CD8-positive, alpha-beta memory T cell (primary cell): ENCODE measurements around the gene PKN3. TPM values are rescaled to one million over a fixed set of nuclear protein-coding genes. Genes with fewer than 3 reads are reported as not detected.

Source experiments
- CTCF ChIA-PET: fragments of 350-600 bp; sonication (Branson Sonifier 250); formaldehyde crosslinking; loops from one replicate; lab custom pipeline; 2021; ENCODE audit warnings: antibody characterized with exemption; lab: Charles Lee
- POLR2A ChIA-PET: fragments of 350-600 bp; sonication (Branson Sonifier 250); formaldehyde crosslinking; loops from one replicate; lab custom pipeline; 2021; ENCODE audit warnings: antibody characterized with exemption; lab: Charles Lee
- DNase-seq, 5 donors: peaks; one replicate each; pipeline versions ENCODE4 v3.0.0 to v3.0.0-alpha.2; 2020 to 2022; ENCODE audit warnings: mixed read lengths in 1 of 5
- H3K27ac ChIP-seq: one replicate; pipeline ENCODE4 v1.7.0; 2013; ENCODE audit warnings: low read depth, mild to moderate bottlenecking, low read length, moderate library complexity
- H3K27me3 ChIP-seq: 2 replicates; pipeline ENCODE4 v1.7.0; 2013; ENCODE audit warnings: low read length, mild to moderate bottlenecking; ENCODE audit not compliant: insufficient read depth, poor library complexity, severe bottlenecking
- H3K36me3 ChIP-seq: 2 replicates; pipeline ENCODE4 v1.7.0; 2013; ENCODE audit warnings: mild to moderate bottlenecking, low read length, moderate library complexity; ENCODE audit not compliant: insufficient read depth
- H3K4me1 ChIP-seq: 2 replicates; pipeline ENCODE4 v1.7.0; 2013; ENCODE audit warnings: mild to moderate bottlenecking, low read length, moderate library complexity; ENCODE audit not compliant: insufficient read depth
- H3K4me3 ChIP-seq: 2 replicates; pipeline ENCODE4 v1.7.0; 2013; ENCODE audit warnings: mild to moderate bottlenecking, low read length
- H3K9me3 ChIP-seq: 2 replicates; pipeline ENCODE4 v1.7.0; 2013; ENCODE audit warnings: mild to moderate bottlenecking, low read length
- H3K27ac Mint-ChIP-seq, 8 donors: one replicate each; pipeline ENCODE4 v1.8.0; 2020 to 2021; ENCODE audit warnings: mixed read lengths in 8 of 8, mild to moderate bottlenecking in 6 of 8, inconsistent platforms in 3 of 8, moderate library complexity in 3 of 8
- H3K27me3 Mint-ChIP-seq, 2 donors: one replicate each; pipeline ENCODE4 v1.8.0; 2020 to 2021; ENCODE audit warnings: mixed read lengths in 2 of 2, mild to moderate bottlenecking in 1 of 2, moderate library complexity in 1 of 2
- H3K36me3 Mint-ChIP-seq, 3 donors: one replicate each; pipeline ENCODE4 v1.8.0; 2020 to 2021; ENCODE audit warnings: mixed read lengths in 3 of 3, inconsistent platforms in 1 of 3, mild to moderate bottlenecking in 1 of 3
- H3K4me1 Mint-ChIP-seq, 3 donors: one replicate each; pipeline ENCODE4 v1.8.0; 2020 to 2021; ENCODE audit warnings: mixed read lengths in 3 of 3, inconsistent platforms in 1 of 3, mild to moderate bottlenecking in 1 of 3
- H3K4me3 Mint-ChIP-seq, 7 donors: one replicate each; pipeline ENCODE4 v1.8.0; 2020 to 2021; ENCODE audit warnings: mixed read lengths in 7 of 7, mild to moderate bottlenecking in 6 of 7, moderate library complexity in 4 of 7, inconsistent platforms in 2 of 7
- H3K9me3 Mint-ChIP-seq, 5 donors: one replicate each; pipeline ENCODE4 v1.8.0; 2020 to 2022; ENCODE audit warnings: mixed read lengths in 5 of 5, mild to moderate bottlenecking in 3 of 5, moderate library complexity in 2 of 5, inconsistent platforms in 1 of 5
- polyA plus RNA-seq: library from polyadenylated mRNA; unstranded; fragments of 300-500 nt; fragmentation: Illumina TruSeq; gene quantifications from one replicate; pipeline ENCODE4 v1.2.3, GENCODE V29; 2021
- total RNA-seq, 2 experiments: library from RNA; stranded (reverse); gene quantifications; one replicate each; pipeline ENCODE4 v1.2.3, GENCODE V29; 2021

PKN3 gene
- total and polyA plus RNA-seq, 3 experiments from 2014 or later, result 1.4 to 7.9 (median 7.5) TPM

DNA sequence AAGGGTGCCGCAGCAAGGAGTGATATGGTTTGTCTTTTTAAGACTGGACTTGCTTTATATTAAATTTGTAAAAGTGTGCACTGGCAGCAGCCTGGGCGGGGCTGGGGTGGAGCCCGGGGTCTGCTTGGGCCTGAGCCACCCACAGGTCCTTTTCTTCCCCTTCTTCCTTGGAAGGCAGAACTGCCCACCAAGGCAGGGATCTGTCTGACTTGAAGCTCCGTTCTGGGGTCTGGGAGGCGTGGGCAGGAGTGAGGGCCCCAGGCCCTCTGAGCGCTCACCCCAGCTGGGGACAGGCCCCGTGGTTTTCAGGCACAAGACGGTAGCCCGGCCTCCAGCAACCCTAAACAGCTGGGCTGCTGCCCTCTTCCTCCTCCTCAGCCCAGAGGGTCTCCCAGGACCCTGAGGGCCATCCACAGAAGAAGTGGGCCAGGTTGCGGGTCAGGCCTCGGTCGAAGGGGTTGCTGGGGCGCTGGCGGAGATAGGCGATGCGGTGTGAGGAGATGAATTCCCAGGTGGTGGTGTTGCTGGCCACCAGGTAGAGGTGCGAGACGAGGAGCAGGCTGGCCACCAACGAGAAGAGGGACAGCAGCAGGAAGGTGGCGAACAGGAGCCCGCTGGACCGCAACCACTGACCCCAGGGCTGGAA is 18.7 kb downstream of the PKN3 start:
- Mint-ChIP-seq H3K4me1 (peaks cover 25 to 37% (median 30%) of the 10 kb centered on the region in 3 donors), H3K36me3 (peaks cover 0 to 29% (median 0%) of the 10 kb centered on the region in 3 donors), H3K27me3 (peaks cover 0 to 2% of the 10 kb centered on the region in 2 donors), H3K4me3 (peak overlapping the region in 4 of 7 donors; percentile 27 to 41 (median 28)), H3K9me3 (no peaks in the 10 kb centered on the region), H3K27ac (peak overlapping the region in 1 of 8 donors; percentile 35)
- Histone ChIP-seq H3K36me3 (no peaks in the 10 kb centered on the region), H3K4me3 (no peak overlapping the region), H3K27ac (no peak overlapping the region), H3K27me3 (no peaks in the 10 kb centered on the region), H3K9me3 (no peaks in the 10 kb centered on the region), H3K4me1 (peaks cover 20% of the 10 kb centered on the region)
- CTCF ChIA-PET, result interaction anchor here (0.5 kb wide), 1 partner anchor 61 kb away, joined by 3 read pairs; no protein-coding TSS in a partner anchor
- no peak for DNase-seq
- POLR2A ChIA-PET, result no interaction called here

DNA sequence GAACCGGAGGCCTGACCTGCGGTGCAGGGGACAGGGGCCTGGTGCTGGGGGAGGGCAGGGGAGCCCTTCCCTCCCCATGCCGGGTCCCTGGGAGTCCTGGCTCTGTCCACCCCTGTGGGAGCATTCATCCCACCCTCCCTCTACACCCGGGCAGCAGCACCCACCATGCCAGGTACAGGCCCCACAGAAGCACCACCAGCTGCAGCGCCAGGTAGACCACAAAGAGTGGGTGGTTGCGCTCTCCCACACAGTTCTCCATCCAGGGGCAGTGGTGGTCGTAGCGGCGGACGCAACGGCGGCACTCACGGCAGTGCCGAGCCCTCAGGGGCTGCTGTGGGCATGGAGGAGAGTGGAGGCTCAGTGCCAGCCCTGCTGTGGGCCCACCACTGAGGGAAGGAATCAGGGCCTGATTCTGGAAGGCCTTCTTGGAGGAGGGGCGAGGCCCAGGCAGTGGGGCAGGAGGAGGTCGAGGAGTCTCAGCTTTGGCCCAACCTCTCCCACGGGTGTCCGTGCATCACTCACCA is 19.2 kb downstream of the PKN3 start:
- H3K4me3 ChIP-seq, result no peak overlapping the region
- peak overlapping the region in 3 of 7 donors; percentile 65 to 92 (median 82) for H3K4me3 Mint-ChIP-seq
- ChIA-PET POLR2A (no interaction called here), CTCF (no interaction called here)
- no peaks in the 10 kb centered on the region for H3K9me3 ChIP-seq
- DNase-seq, result no peak
- H3K27me3 ChIP-seq, result no peaks in the 10 kb centered on the region
- peaks cover 26 to 40% (median 33%) of the 10 kb centered on the region in 3 donors for H3K4me1 Mint-ChIP-seq
- H3K4me1 ChIP-seq, result peaks cover 21% of the 10 kb centered on the region
- H3K36me3 ChIP-seq, result no peaks in the 10 kb centered on the region
- H3K27me3 Mint-ChIP-seq, result peaks cover 0 to 2% of the 10 kb centered on the region in 2 donors
- no peak overlapping the region for H3K27ac ChIP-seq
- peaks cover 0 to 29% (median 0%) of the 10 kb centered on the region in 3 donors for H3K36me3 Mint-ChIP-seq
- H3K9me3 Mint-ChIP-seq, result no peaks in the 10 kb centered on the region
- no peak overlapping the region for H3K27ac Mint-ChIP-seq

DNA sequence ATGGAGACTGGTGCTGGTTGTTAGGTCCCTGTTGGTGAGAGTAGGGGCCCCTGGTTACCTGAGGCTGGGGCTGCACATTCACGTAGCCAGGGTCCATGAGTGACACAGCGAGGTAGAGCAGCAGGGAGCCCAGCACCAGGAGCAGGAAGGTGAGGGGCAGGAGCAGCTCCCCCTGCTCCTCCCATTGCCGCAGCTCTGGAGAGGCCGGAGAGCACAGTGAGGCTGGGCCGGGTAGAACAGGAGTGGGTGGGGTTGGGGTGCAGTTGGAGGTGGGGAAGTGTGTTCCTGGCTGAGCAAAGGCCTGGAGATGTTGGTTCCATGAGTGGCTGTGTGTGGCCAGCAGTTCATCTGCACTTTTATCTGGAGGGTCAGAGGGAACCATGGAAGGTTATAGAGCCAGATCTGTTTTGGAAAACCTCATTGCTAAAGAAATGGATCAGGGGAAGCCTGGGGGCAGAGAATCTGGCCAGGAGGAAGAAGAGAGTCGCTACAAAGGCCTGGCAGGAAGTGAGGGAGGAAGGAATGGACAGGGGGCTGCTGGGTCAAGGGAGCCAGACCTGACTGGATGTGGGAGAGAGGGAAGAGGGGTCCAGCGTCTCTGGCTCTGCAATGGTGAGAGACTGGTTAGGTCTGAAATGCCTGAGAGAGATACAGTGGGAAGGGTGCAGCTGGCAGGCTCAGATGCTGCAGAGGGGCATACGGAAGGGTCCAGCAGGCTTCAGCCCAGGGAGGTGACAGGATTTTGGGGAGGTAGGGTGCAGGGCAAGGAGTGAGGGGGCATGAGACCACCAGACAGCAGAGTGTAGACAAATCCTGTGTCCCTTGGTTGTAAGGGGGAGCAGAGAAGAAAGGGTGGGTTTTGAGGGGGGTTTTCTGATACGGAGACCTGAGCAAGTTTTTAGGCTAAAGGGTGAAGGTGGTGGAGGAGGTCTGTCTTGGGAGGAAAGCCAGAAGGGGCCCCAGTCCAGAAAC is 20.4 kb downstream of the PKN3 start:
- Histone ChIP-seq H3K27ac (peak overlapping the region; percentile 68), H3K4me1 (peaks cover 21% of the 10 kb centered on the region), H3K36me3 (no peaks in the 10 kb centered on the region), H3K9me3 (no peaks in the 10 kb centered on the region), H3K27me3 (no peaks in the 10 kb centered on the region), H3K4me3 (no peak overlapping the region)
- peak overlapping the region; percentile 46 to 96 (median 94) for H3K4me3 Mint-ChIP-seq
- ChIA-PET POLR2A (no interaction called here), CTCF (no interaction called here)
- peaks cover 0 to 2% of the 10 kb centered on the region in 2 donors for H3K27me3 Mint-ChIP-seq
- peak overlapping the region; percentile 74 to 95 (median 92) for H3K27ac Mint-ChIP-seq
- H3K9me3 Mint-ChIP-seq, result no peaks in the 10 kb centered on the region
- peaks cover 0 to 29% (median 2%) of the 10 kb centered on the region in 3 donors for H3K36me3 Mint-ChIP-seq
- DNase-seq, result no peak
- peaks cover 32 to 46% (median 42%) of the 10 kb centered on the region in 3 donors for H3K4me1 Mint-ChIP-seq

DNA sequence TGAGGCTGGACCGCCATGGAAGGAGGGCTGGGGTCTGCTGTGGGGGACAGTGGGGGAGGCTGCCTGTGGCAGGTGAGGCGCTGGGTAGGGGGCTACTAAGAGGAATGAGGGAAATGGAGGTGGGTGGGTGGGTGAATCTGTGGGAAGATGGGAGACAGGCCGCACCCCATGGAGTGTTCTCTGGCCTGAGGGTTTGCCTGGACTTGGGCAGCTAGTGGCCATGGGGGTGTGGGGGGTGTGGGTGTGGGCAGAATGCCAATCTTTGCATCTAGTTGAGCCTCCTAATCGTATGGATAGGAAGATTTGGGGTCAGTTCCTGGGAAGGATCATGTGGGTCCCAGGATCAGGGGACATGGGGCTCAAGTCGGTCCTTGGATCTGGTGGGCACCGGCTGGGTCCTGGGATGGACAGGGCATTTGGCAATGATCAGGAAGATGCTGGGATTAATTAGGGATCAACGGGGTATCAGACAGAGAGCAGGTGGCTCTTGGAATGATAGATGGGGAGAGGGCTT is 21.1 kb downstream of the PKN3 start:
- Histone ChIP-seq H3K4me3 (peak overlapping the region; percentile 96), H3K27me3 (no peaks in the 10 kb centered on the region), H3K9me3 (no peaks in the 10 kb centered on the region), H3K4me1 (peaks cover 21% of the 10 kb centered on the region), H3K27ac (peak overlapping the region; percentile 68), H3K36me3 (no peaks in the 10 kb centered on the region)
- Mint-ChIP-seq H3K9me3 (no peaks in the 10 kb centered on the region), H3K27me3 (peaks cover 0 to 2% of the 10 kb centered on the region in 2 donors), H3K4me1 (peaks cover 33 to 46% (median 46%) of the 10 kb centered on the region in 3 donors), H3K36me3 (peaks cover 0 to 29% (median 2%) of the 10 kb centered on the region in 3 donors), H3K4me3 (peak overlapping the region; percentile 90 to 96 (median 94)), H3K27ac (peak overlapping the region; percentile 89 to 96 (median 93))
- ChIA-PET POLR2A (interaction anchor here (1.1 to 1.4 kb wide), 5 partner anchors 11 to 48 kb away, joined by 3 to 9 read pairs (median 4); no protein-coding TSS in a partner anchor), CTCF (interaction anchor here (1.0 kb wide), 1 partner anchor 14 kb away, joined by 3 read pairs; no protein-coding TSS in a partner anchor)
- DNase-seq, result no peak

DNA sequence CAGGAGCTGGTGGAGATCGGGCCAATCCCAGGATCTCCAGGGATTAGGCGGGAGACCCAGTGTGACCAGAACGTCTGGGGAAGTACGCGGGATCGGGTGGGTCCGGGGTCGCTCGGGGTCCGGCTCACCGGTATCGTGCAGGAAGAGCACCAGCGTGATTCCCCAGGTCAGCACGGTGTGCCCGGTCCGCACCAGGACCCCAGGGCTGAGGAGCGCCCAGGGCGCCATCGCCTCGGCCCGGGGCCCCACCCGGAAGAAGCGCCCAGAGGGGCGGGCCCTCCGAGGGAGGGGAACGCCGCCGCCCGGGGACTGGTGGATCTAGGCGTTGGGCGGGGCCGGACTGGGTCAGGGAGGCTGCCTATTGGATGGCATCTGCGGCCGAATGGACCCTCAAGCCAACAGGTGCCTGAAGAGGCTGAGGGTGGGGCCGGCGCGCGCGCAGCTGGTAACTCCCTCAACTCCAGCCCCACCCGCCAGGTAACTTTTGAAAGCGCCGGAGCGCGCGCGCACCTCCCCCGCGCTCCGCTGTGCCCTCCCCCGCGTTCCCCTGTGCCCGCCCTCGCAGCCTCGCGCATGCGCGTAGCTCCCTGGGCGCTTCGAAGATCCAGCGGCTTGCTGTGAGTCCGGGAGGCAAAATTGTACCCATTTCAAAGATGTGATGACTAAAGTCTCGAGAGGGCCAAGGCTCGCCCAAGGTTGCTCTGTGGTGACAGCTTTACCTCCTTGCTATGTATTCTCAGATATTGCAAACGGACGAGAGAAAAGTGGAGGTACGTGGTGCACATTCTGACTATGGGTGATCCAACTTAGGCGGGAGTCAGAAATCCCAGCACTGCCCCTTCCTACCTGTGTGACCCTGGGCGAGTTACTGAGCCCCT is 21.8 kb downstream of the PKN3 start, which contains the start of gene ZDHHC12:
TSS of gene ZDHHC12 (minus strand) at position 262 of the 878 bp plus-strand sequence. CDS start at position 228, 34 bp downstream.
- CTCF ChIA-PET, result interaction anchor here (0.8 to 2.0 kb wide), 6 partner anchors 12 to 99 kb away, joined by 3 to 5 read pairs (median 4); partner anchors contain the start of genes PKN3 and SET
- H3K27me3 Mint-ChIP-seq, result peaks cover 0 to 2% of the 10 kb centered on the region in 2 donors

DNA sequence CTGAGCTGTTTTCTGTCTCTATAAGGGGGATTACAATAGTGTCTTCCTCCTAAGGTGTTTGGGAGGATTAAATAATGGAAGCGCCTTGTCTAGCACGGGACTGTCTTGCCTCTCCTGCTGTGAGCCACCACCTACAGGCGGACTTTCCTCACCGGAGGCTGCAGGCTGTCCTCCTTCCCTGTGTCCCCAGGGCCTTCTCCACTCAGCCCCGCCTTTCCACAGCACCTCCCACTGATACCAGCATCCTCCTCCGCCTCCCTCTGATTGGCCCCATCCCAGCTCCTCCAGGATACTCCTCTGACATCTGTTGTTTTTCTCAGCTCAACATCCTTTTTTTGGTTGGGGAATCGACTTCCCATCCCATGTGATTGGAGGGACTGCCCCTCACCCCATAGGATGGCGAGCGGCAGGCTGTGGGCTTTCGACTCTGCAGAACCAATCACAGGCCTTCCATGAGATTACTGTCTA is 22.5 kb downstream of the PKN3 start:
- Histone ChIP-seq H3K27me3 (no peaks in the 10 kb centered on the region), H3K4me3 (peak overlapping the region; percentile 87), H3K27ac (peak overlapping the region; percentile 48), H3K9me3 (no peaks in the 10 kb centered on the region), H3K4me1 (peaks cover 21% of the 10 kb centered on the region), H3K36me3 (no peaks in the 10 kb centered on the region)
- Mint-ChIP-seq H3K27ac (peak overlapping the region; percentile 88 to 98 (median 92)), H3K9me3 (no peaks in the 10 kb centered on the region), H3K36me3 (peaks cover 0 to 26% (median 2%) of the 10 kb centered on the region in 3 donors), H3K4me3 (peak overlapping the region; percentile 90 to 96 (median 94)), H3K4me1 (peaks cover 33 to 46% (median 46%) of the 10 kb centered on the region in 3 donors), H3K27me3 (peaks cover 0 to 2% of the 10 kb centered on the region in 2 donors)
- CTCF ChIA-PET, result interaction anchor here (0.8 to 2.0 kb wide), 7 partner anchors 11 to 99 kb away, joined by 3 to 8 read pairs (median 4); partner anchors contain the start of genes PKN3 and SET
- DNase-seq, result peak in 2 of 5 donors; percentile 34 to 42
- POLR2A ChIA-PET, result interaction anchor here (0.8 to 1.4 kb wide), 10 partner anchors 10 to 357 kb away, joined by 3 to 9 read pairs (median 4); partner anchors contain the start of genes DOLPP1, KYAT1, LRRC8A and SET

More for the DNA sequence above, 21.8 kb downstream of the PKN3 start, which contains the start of gene ZDHHC12:
- Mint-ChIP-seq H3K4me1 (peaks cover 33 to 46% (median 46%) of the 10 kb centered on the region in 3 donors), H3K9me3 (no peaks in the 10 kb centered on the region), H3K36me3 (peaks cover 0 to 29% (median 2%) of the 10 kb centered on the region in 3 donors), H3K4me3 (peak within 1 kb of the TSS; percentile 90 to 96 (median 94)), H3K27ac (peak within 1 kb of the TSS; percentile 89 to 98 (median 94))
- Histone ChIP-seq H3K27ac (peak within 1 kb of the TSS; percentile 68), H3K9me3 (no peaks in the 10 kb centered on the region), H3K27me3 (no peaks in the 10 kb centered on the region), H3K4me3 (peak within 1 kb of the TSS; percentile 96), H3K36me3 (no peaks in the 10 kb centered on the region), H3K4me1 (peaks cover 21% of the 10 kb centered on the region)
- peak; percentile 99 to 100 (median 99) for DNase-seq
- POLR2A ChIA-PET, result interaction anchor here (0.8 to 1.4 kb wide), 10 partner anchors 11 to 357 kb away, joined by 3 to 9 read pairs (median 4); partner anchors contain the start of genes DOLPP1, KYAT1, LRRC8A and SET
